SK-N-SH treated with all-trans-retinoic acid at 6 μM for 48 hours (cell line): ENCODE results near the gene ALOX15.
"Not testable (repeated sequence)": the region's sequence is repeated elsewhere in the genome, so short reads cannot be mapped to it uniquely, and the experiment has no call there.

Experiments
- ARNTL ChIP-seq: fragments of 450-650 bp; formaldehyde crosslinking; IDR thresholded peaks from 2 replicates; pipeline ENCODE4 v1.5.0; 2020; ENCODE audit warnings: low read depth, mild to moderate bottlenecking, moderate library complexity, borderline replicate concordance
- CSDC2 ChIP-seq: fragments of 250-450 bp; sonication (Bioruptor Pico); IDR thresholded peaks from 2 replicates; pipeline ENCODE4 v1.5.0; 2020; ENCODE audit warnings: mild to moderate bottlenecking, moderate library complexity
- OSR1 ChIP-seq: fragments of 250-450 bp; sonication (Bioruptor Pico); IDR thresholded peaks from 2 replicates; pipeline ENCODE4 v1.8.0; 2022; ENCODE audit warnings: moderate library complexity, mild to moderate bottlenecking, inconsistent platforms
- PPARA ChIP-seq: fragments of 250-450 bp; sonication (Bioruptor Pico); IDR thresholded peaks from 2 replicates; pipeline ENCODE4 v1.5.0; 2020; ENCODE audit warnings: mild to moderate bottlenecking, borderline replicate concordance
- TCF4 ChIP-seq: fragments of 250-450 bp; sonication (Bioruptor Pico); IDR thresholded peaks from 2 replicates; pipeline ENCODE4 v1.8.0; 2021; ENCODE audit warnings: mild to moderate bottlenecking, moderate library complexity, borderline replicate concordance
- ZC3H10 ChIP-seq: fragments of 250-450 bp; sonication (Bioruptor Pico); IDR thresholded peaks from 2 replicates; pipeline ENCODE4 v1.5.1; 2021; ENCODE audit warnings: mild to moderate bottlenecking, moderate library complexity
- ZFP30 ChIP-seq: fragments of 450-650 bp; formaldehyde crosslinking; IDR thresholded peaks from 2 replicates; pipeline ENCODE4 v1.5.0; 2022; ENCODE audit warnings: mild to moderate bottlenecking, moderate library complexity
- ZNF8 ChIP-seq: fragments of 450-650 bp; formaldehyde crosslinking; IDR thresholded peaks from 2 replicates; pipeline ENCODE4 v1.5.0; 2020; ENCODE audit warnings: mild to moderate bottlenecking, moderate library complexity
- TF ChIP-seq, protein P1 (sequence below): fragments of 250-450 bp; sonication (Bioruptor Pico); IDR thresholded peaks from 2 replicates; pipeline ENCODE4 v1.8.0; 2020; ENCODE audit warnings: mild to moderate bottlenecking, moderate library complexity, borderline replicate concordance

DNA sequence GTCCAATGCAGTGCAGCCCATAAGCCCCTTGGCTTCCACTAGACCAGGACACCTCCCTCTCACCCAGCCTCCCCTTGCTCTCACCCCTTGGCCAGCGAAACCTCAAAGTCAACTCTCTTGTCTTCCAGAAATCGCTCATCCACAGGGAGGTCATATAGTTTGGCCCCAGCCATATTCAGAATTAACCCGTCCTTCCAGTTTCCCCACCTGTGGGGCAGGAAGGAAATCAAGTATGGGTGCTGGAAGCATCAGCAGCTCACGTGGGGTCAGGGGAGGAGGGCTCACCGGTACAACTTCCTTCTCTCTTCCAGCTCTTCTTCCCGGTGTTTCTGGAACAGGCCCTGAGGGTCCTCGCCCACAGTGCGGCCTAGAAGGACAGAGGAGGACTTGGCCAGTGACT is 2.7 kb downstream of the ALOX15 start:
- TF ChIP-seq ARNTL; ZC3H10 (CRISPR knock-in tag); PPARA (CRISPR knock-in tag); ZFP30 (CRISPR knock-in tag); CSDC2 (CRISPR knock-in tag); OSR1 (CRISPR knock-in tag); TCF4 (CRISPR knock-in tag); ZNF8 (CRISPR knock-in tag): not testable (repeated sequence)
- TF ChIP-seq, protein P1, sequence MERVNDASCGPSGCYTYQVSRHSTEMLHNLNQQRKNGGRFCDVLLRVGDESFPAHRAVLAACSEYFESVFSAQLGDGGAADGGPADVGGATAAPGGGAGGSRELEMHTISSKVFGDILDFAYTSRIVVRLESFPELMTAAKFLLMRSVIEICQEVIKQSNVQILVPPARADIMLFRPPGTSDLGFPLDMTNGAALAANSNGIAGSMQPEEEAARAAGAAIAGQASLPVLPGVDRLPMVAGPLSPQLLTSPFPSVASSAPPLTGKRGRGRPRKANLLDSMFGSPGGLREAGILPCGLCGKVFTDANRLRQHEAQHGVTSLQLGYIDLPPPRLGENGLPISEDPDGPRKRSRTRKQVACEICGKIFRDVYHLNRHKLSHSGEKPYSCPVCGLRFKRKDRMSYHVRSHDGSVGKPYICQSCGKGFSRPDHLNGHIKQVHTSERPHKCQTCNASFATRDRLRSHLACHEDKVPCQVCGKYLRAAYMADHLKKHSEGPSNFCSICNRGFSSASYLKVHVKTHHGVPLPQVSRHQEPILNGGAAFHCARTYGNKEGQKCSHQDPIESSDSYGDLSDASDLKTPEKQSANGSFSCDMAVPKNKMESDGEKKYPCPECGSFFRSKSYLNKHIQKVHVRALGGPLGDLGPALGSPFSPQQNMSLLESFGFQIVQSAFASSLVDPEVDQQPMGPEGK (CRISPR knock-in tag), result not testable (repeated sequence)
